DMS153 (cell line): ENCODE measurements around the gene LRRC8E.
A peak's percentile ranks its signal among the peaks of the same experiment; 100 is the strongest.
"Not testable (repeated sequence)": the region's sequence is repeated elsewhere in the genome, so short reads cannot be mapped to it uniquely, and the experiment has no call there.

ENCODE experiments used
- DNase-seq: peaks from one replicate; lab custom pipeline; 2025; lab: John Stamatoyannopoulos, UW

Gene LRRC8E

GRCh38 chr19:7908742-7909461 is 20.6 kb downstream of the LRRC8E start:
- no peak for DNase-seq

DNA sequence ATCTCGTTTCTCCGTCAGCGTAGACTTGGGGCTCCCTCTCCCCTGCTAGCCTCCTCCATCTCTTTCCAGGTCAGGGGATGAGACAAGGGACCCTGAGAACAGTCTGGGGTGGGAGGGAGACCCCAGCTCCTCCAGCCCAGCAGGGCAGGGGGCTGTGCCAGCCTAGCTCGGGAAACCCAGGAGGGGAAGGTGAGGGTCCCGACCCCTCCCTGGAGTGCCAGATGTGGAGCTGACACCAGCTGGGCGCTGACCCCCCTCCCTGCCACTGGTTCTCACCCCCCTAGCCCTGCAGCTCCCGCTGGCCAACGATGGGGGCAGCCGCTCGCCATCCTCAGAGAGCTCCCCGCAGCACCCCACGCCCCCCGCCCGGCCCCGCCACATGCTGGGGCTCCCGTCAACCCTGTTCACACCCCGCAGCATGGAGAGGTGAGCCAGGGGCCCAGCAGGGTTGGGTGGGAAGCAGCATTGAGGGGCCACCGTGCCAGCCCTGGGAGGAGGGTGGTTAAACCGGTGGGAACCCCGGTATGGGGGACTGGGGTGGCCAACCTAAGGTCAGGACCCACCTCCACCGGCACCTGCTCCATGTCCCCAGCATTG is 21.3 kb downstream of the LRRC8E start:
- DNase-seq: no peak

- DNase-seq: no peak
Measured at GRCh38 chr19:7910321-7911161, 22.2 kb downstream of the LRRC8E start.

DNA sequence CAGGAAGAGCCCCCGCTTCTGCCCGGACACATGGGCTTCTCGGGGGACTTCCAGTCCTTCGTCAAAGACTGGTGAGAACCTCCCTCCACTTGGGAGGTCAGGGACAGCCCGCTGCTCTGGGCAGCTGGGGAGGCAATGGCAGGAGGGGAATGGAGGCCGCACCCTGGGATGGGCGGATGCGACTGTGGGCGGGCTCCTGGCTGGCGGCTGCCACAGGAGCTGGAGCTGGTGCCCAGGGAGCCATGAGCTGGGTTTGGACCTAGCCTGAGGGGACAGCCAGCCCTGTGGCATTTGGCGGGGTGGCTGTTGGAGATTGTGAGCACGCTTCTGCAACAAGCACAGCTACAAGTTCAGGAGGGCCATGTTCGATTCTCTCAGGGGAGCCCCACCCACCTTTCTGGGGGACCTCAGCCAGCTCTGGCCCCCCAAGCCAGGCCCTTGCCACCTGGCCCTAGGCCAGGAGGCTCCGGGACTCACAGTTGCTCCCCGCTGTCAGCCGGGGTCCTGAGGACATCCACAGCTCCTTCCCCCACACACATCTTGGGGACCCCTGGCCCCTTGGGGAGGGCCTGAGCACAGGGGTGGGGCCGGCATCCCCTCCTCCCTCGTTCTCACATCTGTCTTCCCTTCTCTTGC is 23.3 kb downstream of the LRRC8E start:
- DNase-seq: no peak

DNA sequence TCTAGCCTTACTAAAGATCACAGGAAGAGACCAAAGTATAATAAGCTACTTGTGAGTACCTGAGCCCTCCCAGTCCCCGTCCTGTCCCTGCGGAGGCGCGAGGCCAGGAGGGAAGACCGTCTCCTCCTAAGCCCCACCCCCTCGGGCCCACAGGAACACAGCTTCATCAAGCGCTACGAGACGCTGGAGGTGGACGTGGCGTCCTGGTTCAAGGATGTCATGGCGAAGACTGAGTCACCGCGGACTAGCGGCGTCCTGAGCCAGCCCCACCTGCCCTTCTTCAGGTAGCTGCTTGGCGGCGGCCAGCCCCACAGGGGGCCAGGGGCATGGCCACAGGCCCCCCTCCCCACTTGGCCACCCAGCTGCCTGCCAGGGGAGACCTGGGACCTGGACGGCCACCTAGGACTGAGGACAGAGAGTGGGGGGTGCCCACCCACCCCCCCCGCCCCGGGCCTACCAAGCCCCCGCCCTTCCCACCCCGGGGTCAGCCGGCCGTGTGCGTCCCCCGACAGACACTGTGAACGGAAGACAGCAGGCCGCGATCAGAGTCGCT is 23.9 kb downstream of the LRRC8E start:
- no peak for DNase-seq

GRCh38 chr19:7912697-7913564 is 24.6 kb downstream of the LRRC8E start:
- DNase-seq: no peak

DNA sequence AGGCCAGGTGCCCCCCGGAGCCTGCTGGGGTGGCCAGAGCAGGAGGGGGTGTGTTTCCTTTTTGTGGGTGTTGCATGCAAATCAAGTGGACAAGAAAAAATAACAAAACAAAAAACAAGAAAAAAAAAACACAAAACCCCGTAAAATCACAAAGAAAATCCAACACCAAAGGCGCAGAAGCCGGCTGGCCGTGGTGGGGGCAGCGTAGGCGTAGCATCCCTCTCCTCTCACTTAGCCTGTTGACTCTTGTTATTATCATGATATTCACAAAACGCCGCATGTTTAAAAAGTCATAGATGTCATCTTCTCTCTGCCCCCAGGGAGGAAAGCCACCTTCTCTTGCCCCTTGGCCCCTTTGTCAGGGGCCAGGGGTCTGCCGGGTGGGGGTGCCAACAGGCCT is 25.3 kb downstream of the LRRC8E start:
- DNase-seq: no peak

DNA sequence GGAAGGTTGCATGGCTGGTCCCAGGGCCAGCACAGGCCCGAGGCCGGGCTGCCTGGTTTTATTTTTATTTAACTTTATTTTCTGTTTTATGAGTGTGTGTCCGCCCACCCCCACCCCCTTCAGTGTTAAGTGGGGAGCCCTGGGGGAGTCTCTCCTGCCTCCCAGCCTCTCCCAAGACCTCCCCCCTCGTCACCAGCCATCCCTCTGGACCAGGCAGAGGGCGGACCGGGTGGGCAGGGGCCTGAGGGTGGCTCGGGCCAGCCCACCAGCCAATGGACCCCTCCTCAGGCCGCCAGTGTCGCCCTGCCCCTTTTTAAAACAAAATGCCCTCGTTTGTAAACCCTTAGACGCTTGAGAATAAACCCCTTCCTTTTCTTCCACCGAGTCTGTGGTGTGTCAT is 25.8 kb downstream of the LRRC8E start:
- no peak for DNase-seq

- no peak for DNase-seq
Measured at GRCh38 chr19:7914598-7915045, 26.3 kb downstream of the LRRC8E start, which contains the start of gene TGFBR3L. Gene TGFBR3L (plus strand): TSS chr19:7914830.

- DNase-seq: no peak
Measured at GRCh38 chr19:7915250-7916102, 27.2 kb downstream of the LRRC8E start.

DNA sequence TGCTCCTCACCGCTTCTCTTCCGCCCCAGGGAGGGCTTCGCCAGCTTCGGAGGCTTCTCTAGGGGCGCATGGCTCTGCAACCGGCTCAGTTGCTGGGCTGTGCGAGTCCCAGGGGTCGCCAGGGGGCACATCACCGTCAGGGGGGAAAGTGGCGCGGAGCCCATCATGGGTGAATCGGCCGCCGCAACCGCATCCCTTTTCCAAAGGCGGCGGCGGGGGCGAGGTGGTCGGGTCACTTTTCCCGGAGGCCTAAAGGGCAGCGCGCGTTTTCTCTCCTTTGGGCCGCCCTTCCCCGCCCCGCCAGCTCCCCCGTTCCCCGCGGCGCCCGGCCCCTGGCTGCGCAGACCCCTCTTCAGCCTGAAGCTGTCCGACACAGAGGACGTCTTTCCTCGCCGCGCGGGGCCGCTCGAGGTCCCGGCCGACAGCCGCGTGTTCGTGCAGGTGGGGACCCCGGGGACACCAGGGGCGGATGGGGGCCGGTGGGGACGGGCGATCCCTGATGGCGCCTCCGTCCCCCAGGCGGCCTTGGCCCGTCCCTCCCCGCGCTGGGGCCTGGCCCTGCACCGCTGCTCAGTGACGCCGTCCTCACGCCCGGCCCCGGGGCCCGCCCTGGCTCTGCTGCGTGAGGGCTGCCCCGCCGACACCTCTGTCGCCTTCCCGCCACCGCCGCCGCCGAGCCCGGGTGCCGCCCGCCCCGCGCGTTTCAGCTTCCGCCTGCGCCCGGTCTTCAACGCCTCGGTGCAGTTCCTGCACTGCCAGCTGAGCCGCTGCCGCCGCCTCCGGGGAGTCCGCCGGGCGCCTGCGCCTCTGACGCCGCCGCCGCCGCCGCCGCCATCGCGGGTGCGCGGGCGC is 28.0 kb downstream of the LRRC8E start:
- no peak for DNase-seq

GRCh38 chr19:7916955-7917266 is 28.6 kb downstream of the LRRC8E start:
- no peak for DNase-seq

DNA sequence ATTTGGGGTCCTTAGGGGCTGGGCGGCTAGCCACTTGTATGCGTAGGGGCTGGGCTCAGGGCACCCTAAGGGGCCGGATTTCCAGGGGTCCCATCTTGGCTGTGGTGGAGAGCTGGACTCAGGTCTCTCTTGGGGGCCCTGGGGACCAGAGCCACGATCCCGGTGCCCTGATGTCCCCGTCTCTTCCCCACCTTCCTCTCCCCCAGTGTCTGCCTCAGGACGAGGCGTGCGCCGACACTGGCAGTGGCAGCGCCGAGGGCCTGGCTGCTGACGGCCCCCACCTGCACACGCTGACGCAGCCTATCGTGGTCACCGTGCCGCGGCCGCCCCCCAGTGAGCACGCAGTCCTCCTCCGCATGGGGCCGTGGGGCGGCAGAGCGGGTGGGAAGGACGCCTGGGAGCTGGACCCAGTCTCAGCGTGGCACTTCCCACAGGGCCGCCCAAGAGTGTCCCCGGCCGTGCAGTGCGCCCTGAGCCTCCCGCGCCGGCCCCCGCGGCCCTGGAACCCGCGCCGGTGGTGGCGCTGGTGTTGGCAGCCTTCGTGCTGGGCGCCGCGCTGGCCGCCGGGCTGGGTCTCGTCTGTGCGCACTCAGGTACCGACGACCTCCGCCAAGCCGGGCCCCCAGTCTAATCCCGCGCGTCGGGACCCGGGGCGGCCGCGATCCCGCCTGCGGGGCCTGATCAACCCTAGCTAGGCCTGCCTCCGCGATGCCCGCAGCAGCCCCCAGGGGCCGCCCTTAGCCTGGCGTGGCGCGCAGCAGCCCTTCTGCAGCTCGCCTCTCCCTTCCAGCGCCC is 29.2 kb downstream of the LRRC8E start:
- DNase-seq: no peak

DNA sequence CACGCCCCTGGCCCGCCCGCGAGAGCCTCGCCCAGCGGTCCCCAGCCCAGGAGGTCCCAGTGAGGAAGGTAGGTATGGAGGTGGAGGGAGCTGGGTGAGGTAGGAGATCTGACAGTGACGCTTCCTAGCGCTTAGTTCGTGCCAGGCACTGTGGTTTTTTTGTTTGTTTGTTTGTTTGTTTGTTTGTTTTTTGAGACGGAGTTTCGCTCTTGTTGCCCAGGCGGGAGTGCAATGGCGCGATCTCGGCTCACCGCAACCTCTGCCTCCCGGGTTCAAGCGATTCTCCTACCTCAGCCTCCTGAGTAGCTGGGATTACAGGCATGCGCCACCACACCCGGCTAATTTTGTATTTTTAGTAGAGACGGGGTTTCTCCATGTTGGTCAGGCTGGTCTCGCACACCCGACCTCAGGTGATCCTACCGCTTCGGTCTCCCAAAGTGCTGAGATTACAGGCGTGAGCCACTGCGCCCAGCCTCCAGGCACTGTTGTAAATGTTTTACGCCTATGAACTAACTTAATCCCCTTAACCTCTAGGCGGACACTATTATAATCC is 29.8 kb downstream of the LRRC8E start:
- DNase-seq: not testable (repeated sequence)

DNA sequence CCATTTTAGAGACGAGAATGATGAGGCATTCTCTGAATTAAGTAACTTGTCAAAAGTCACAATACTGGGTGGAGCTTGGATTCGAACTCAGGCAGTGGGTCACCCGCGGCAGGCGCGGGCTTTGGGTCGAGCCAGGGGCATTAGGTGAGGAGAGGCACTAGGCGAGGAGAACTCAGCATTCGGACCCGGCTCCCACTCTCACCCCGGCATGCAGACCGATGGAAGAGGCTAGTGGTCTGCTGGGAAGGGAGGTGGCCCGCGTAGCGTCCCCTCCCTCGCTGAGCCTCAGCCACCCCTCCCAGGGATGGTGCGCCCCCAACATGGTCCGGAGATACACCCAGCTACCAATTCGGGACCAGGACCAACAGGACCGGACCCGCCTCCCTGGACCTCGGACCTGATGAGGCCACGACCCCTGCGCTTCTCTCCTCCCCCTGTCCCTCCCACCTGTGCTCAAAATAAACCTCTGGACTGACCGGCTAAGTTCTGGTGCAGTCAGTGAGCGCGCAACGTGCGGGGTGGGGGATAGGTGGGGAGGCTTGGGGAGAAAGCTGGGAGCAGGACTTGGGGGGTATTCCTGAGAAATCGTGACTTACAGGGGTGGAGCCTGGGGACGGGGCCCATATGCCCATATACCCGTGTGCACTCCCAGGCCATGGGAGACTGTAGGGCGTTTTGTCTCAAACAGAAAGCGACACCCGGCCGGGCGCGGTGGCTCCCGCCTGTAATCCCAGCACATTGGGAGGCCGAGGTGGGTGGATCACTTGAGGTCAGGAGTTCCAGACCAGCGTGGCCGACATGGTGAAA is 30.5 kb downstream of the LRRC8E start:
- DNase-seq: no peak

DNA sequence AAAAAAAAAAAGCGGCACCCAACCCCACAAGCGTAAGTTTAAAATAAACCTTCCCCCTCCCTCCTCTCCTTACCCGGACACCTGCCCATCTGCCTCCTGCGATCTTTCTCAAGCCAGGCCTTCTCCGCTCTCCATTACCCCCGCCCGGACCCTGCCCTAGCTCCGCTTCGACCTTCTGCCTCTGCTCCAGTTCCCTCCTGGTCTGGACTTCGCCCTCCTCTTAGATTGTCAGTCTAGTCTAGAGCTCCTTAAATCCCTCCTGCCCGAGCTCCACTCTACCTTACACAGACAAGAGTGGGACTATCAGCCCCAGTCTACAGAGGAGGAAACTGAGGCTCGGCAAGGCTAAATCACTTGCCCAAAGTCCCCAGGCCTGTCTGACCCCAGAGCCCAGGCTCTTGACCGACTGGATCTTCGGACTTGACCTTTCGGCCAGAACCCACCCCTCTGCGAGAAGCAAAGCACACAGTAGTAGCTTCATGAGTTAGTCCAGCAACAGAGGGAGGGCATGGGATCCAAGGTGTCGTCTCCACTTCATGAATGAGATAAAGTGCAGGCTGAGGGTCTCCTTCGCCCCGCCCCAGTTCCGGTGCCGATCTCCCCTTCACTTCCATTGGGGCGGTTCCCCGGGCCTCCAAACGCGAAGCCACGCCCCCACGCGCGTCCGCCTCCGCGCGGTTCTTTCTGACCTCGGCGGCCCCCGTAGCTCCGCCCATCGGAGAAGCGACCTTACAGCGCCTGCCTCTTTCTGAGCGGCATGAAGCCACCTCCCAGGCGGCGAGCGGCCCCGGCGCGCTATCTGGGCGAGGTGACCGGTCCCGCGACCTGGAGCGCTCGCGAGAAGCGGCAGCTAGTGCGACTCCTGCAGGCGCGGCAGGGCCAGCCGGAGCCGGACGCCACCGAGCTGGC is 31.6 kb downstream of the LRRC8E start, which contains the start of gene SNAPC2:
SNAPC2 (plus strand) TSS at position 729 of the 909 bp plus-strand sequence; CDS start at position 758, 29 bp downstream.
- DNase-seq: peak; percentile 90
